Non-pigmented ciliary epithelial cell (primary cell): ENCODE measurements around the gene REEP1.

Experiments used
- DNase-seq: peaks from one replicate; pipeline ENCODE4 v3.0.0-alpha.2; 2010; ENCODE audit warnings: low read depth

Gene REEP1

GRCh38 chr2:86195808-86196387, 141.5 kb downstream of the REEP1 start:
- DNase-seq = no peak

- peak; percentile 80 for DNase-seq
Measured at GRCh38 chr2:86195055-86195807, 142.2 kb downstream of the REEP1 start, which contains the start of gene IMMT. Gene IMMT, minus strand, starts transcription at chr2:86195462. Its CDS starts 80 bp downstream, at chr2:86195382.

- DNase-seq = no peak
Measured at GRCh38 chr2:86194751-86195054, 142.7 kb downstream of the REEP1 start.

DNA sequence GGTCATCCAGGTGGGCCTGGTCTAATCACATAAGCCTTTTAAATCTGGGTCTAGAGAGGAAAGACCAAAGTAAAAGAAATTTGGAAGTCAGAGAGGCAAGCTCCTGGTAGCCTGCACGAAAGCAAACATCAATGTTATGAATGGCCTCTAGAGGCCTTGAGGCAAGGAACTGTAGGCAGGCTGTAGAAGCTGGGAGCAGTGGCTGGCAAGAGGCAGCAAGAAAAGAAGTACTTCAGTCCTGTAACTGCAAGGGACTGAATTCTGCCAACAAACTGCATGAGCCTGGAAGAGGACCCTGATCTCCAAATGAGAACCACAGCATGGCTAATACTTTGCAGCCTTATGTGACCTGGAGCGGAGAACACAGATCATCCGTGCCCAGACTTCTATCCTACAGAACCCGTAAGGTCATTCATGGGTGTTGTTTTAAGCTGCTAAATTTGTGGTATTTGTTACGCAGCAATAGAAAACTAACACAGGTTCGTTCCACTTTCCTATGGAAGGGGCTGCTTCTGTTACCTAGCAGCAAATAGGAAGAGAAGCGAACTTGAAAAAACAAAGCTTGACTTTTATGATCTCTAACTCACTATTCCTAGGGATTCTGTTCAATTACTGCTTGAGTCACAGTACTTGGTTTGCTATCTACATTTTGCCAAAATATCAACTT, 143.4 kb downstream of the REEP1 start:
- no peak for DNase-seq

- no peak for DNase-seq
Measured at GRCh38 chr2:86189782-86190416, 147.5 kb downstream of the REEP1 start.

- DNase-seq = no peak
Measured at GRCh38 chr2:86186431-86186830, 151.0 kb downstream of the REEP1 start.

- DNase-seq = no peak
Measured at GRCh38 chr2:86185517-86186212, 151.8 kb downstream of the REEP1 start.

DNA sequence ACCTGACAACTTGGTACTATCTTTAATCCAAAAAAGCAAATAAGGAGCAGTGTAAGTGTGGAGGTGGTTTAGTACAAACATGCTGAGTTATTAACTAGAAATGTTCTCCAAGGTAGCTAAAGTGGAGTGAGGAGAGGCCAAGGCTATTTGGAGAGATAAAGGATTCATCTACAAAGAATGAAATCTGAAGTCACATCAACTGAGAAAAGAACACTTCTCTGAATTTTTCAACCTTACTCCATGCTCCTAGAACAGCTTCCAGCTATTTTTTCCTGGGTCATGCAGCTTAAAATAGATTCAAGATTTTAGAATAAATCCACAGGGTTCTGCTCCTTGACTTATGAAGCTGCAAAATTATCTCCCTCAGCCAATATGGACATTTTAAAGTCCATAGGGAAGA, 160.8 kb downstream of the REEP1 start:
- no peak for DNase-seq

GRCh38 chr2:86175828-86176227, 161.6 kb downstream of the REEP1 start:
- DNase-seq = no peak

GRCh38 chr2:86174445-86174844, 163.0 kb downstream of the REEP1 start:
- no peak for DNase-seq

GRCh38 chr2:86172610-86173009, 164.8 kb downstream of the REEP1 start:
- no peak for DNase-seq

DNA sequence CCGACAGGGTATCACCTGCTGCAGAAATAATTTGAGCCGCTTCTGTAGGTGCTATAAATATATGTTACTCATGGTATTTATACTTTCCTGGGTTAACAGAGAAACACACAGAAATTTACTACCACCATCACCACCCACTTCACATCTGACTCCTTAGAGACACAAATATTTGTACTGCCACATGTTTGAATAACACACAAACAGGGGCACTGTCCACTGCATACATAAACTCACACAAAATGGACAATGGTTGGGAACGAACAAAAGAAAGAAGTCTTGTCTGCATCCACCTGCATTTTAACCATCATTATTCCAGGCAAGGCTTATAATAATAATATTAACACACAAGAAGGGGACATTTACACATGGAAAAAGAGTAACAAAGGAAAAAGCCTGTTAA, 166.1 kb downstream of the REEP1 start:
- DNase-seq = no peak

DNA sequence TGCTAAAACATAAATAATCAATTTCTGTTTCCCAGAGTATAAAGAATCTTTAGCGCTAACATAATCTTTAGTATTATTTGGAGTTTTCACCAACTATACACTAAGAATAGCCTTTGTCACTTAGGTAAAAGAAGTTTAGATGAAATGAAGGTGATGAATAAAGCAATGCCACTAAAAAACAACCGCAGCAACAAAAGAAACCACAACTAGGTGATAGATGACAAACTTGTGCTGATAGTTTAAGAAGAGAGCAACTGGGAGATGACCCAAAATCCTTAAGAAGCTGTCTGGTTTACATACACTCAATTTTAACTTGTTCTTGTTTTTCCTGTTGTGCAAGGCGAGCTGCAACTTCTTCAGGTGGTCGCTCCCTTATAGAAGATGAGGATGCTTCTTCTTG, 167.0 kb downstream of the REEP1 start:
- DNase-seq = no peak
